Liver (tissue), 3 donors: ENCODE measurements around the gene HOXB4.

Source experiments
- CTCF ChIP-seq: fragments of 150-350 bp; IDR thresholded peaks from 2 replicates; pipeline ENCODE4 v1.5.1; 2017; ENCODE audit warnings: improper control_type of control experiment, low read depth, low read length; ENCODE audit not compliant: missing input control
- EGR1 ChIP-seq, 2 donors: IDR thresholded peaks; 2 replicates each; pipeline ENCODE4 v1.6.1; 2016 to 2018; ENCODE audit warnings: antibody characterized with exemption in 2 of 2, low read depth in 2 of 2
- FOXA1 ChIP-seq: IDR thresholded peaks from 2 replicates; pipeline ENCODE4 v1.6.1; 2016; ENCODE audit warnings: antibody characterized with exemption
- GABPA ChIP-seq, 2 donors: IDR thresholded peaks in 1 of 2; conservative IDR thresholded peaks in 1 of 2; 2 replicates each; pipeline ENCODE4 v1.6.1; 2016; ENCODE audit warnings: antibody characterized with exemption in 2 of 2, mild to moderate bottlenecking in 1 of 2, moderate library complexity in 1 of 2
- JUND ChIP-seq, 2 donors: IDR thresholded peaks; 2 replicates each; pipeline ENCODE4 v1.6.1; 2016; ENCODE audit warnings: antibody characterized with exemption in 2 of 2
- REST ChIP-seq: IDR thresholded peaks from 2 replicates; pipeline ENCODE4 v1.6.1; 2016; ENCODE audit warnings: antibody characterized with exemption, mild to moderate bottlenecking
- SP1 ChIP-seq: IDR thresholded peaks from 2 replicates; pipeline ENCODE4 v1.6.1; 2018; ENCODE audit warnings: antibody characterized with exemption, mild to moderate bottlenecking
- TAF1 ChIP-seq: conservative IDR thresholded peaks from 2 replicates; pipeline ENCODE4 v1.6.1; 2016; ENCODE audit warnings: antibody characterized with exemption, mild to moderate bottlenecking
- YY1 ChIP-seq: IDR thresholded peaks from 2 replicates; pipeline ENCODE4 v1.6.1; 2016; ENCODE audit warnings: antibody characterized with exemption, mild to moderate bottlenecking
- ZBTB33 ChIP-seq: IDR thresholded peaks from 2 replicates; pipeline ENCODE4 v1.6.1; 2016; ENCODE audit warnings: antibody characterized with exemption
- TF ChIP-seq, protein P1 (sequence below): IDR thresholded peaks from 2 replicates; pipeline ENCODE4 v1.6.1; 2016; ENCODE audit warnings: antibody characterized with exemption
- TF ChIP-seq, protein P2 (sequence below): IDR thresholded peaks from 2 replicates; pipeline ENCODE4 v1.6.1; 2016; ENCODE audit warnings: antibody characterized with exemption
- donor health status: healthy.
- donor health status: healthy.

- TF ChIP-seq REST (no peak), GABPA (IDR thresholded peaks at IDR 0.05 in 1 of 2, conservative IDR thresholded peaks at IDR 0.05 in 1 of 2) (no peak), CTCF (no peak), EGR1 (IDR thresholded peaks at IDR 0.05; ENCODE audit: low read depth in 2 of 2) (no peak), SP1 (no peak), YY1 (no peak), JUND (IDR thresholded peaks at IDR 0.05) (no peak), TAF1 (no peak), FOXA1 (no peak), ZBTB33 (no peak)
- TF ChIP-seq, protein P1, sequence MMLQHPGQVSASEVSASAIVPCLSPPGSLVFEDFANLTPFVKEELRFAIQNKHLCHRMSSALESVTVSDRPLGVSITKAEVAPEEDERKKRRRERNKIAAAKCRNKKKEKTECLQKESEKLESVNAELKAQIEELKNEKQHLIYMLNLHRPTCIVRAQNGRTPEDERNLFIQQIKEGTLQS: no peak
- TF ChIP-seq, protein P2, sequence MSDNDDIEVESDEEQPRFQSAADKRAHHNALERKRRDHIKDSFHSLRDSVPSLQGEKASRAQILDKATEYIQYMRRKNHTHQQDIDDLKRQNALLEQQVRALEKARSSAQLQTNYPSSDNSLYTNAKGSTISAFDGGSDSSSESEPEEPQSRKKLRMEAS: no peak
These were observed 14.3 kb downstream of the HOXB4 start for GRCh38 chr17:48563867-48564187.
